Hematopoietic multipotent progenitor cell treated with erythropoietin and hydrocortisone succinate and interleukin-3 and kit ligand, for 8 days (in vitro differentiated cells): ENCODE results near the gene MAS1L.

Experiments
- DNase-seq: peaks from one replicate; pipeline ENCODE4 v3.0.0-alpha.2; 2015

The MAS1L gene, protein sequence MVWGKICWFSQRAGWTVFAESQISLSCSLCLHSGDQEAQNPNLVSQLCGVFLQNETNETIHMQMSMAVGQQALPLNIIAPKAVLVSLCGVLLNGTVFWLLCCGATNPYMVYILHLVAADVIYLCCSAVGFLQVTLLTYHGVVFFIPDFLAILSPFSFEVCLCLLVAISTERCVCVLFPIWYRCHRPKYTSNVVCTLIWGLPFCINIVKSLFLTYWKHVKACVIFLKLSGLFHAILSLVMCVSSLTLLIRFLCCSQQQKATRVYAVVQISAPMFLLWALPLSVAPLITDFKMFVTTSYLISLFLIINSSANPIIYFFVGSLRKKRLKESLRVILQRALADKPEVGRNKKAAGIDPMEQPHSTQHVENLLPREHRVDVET

DNA sequence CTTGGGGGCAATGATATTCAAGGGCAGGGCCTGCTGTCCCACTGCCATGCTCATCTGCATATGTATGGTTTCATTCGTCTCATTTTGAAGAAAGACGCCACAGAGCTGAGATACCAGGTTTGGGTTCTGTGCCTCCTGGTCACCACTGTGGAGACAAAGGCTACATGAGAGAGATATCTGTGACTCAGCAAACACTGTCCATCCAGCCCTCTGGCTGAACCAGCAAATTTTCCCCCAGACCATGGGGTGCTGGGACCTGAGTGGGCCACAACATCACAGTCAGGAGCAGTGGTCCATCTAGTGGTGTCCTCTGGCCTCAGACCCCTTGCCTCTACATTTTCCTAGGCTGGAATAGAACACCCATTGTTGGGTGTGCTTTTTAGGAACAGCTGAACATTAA lies at the start of gene MAS1L:
MAS1L (minus strand) TSS at position 297 of the 400 bp plus-strand sequence; CDS start at position 243, 54 bp downstream.
- no peak for DNase-seq

DNA sequence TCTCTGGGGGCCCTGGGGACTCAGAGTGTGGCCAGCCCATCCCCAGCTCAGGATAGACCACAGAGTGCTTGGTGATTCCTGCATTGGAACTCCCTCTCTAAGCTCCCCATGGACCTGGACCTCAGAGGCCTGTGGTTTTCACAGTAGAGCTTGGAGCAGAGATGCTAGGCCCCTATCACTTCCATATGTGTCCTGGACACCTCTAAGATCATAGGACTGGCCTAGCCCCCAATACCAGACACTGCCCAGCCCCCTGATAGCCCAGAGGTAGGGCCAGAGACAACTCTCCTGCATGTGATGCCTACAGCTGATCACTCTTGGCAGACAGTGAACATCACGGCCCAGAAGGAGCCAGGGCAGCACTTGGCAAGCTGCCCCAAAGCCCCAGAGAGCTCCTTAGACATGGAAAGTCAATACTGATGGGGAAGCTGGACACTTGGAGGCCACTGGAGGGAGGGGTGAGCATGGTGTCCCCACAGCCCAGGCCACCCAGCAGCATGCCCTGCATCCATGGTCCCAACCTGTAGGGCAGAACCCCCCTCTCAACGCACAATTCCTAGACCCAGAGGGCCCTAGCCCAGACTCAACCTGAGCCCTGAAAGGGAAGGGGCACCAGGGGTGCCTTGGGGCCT lies 44.7 kb upstream of the MAS1L start:
- DNase-seq, result no peak

DNA sequence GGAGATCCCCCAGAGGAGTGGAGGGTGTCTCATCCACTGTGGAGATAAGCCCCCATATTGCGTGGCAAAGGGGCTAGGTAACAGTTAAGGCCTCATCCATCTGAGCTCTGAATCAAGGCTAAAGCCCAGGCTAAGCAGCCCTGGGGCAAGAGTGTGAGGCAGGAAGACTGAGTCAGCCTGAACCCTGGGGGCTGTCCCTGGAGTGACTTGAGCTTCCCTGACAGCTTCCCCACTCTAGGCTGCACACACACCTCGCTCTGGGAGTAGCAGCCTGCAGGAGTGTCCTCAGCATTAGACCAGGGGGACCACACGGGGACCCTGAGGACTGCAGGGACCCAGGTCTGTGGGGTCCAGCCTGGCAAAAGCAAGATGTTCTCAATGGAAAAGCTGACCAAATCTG lies 43.9 kb upstream of the MAS1L start:
- DNase-seq, result no peak

DNA sequence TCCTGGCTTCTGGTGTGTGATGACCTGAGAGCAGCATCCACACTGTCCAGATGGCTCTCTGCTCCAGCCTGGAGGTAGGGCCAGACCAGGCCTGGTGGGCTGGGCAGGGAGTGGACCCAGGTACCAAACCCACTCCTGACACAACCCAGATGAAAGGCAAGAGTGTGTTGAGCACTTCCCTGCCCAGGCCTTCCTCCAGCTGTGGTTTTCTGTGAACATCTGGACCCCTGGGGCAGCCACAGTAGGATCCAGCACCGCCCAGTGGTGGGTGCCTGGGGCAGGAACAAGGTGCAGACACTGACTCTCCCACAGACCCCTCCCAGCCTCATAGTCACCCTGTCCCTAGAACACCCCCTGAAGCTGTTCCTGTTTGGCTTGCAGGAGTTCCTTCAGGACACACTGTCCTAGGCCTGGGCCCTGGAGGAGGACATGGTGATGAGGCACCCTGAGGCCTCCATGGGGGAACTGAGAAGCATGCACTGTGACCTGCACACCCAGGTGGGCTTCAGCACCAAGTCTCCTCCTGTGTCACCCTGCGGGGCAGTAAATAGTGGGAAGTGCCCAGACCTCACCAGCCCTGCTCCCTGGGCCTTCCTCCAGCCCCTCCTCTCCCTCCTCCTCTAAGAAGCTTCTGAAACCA lies 43.0 kb upstream of the MAS1L start:
- no peak for DNase-seq

DNA sequence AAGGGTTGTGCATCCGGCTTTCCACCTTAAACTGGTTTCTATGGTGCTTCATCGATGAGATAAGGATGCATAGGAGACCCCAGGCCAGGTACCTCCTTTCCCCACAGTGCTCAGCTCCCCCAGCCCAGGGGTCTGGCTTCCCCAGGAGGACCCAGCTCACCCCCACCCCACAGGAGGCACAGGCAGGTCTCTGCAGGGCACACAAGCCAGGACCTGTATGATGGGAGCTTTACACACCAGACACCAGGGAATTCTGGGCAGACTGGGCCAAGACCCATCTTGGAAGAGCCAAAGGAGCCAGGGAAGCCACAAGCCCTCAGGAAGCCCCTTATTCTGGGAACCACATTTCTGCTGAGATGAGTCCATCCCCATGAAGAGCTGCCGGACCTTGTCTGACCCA lies 42.2 kb upstream of the MAS1L start:
- no peak for DNase-seq

DNA sequence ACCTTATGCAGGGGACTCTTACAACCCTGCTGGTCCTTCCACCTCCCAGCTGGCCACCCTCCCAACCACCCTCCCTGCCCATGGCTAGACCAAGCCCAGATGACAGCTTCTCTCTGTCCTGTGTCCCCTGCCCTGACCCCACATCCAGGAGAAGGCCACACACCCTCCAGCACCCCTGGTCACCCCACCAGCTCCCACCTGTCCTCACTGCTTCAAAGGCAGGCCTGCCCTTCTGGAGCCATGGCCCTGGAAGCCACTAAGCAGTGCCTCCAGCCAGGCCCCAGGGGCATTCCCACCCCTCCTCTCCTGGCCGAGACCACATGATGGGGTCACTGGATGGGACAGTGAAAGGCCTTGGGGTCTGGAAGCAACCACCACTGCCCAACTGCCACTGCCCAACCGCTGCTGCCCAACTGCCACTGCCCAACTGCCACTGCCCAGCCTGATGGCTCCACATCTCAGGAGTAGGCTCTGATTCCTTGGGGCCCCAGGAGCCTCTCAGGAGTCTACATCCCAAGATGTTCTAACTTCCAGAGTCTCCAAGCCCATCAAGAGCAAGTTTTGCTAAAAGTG lies 41.3 kb upstream of the MAS1L start:
- no peak for DNase-seq

DNA sequence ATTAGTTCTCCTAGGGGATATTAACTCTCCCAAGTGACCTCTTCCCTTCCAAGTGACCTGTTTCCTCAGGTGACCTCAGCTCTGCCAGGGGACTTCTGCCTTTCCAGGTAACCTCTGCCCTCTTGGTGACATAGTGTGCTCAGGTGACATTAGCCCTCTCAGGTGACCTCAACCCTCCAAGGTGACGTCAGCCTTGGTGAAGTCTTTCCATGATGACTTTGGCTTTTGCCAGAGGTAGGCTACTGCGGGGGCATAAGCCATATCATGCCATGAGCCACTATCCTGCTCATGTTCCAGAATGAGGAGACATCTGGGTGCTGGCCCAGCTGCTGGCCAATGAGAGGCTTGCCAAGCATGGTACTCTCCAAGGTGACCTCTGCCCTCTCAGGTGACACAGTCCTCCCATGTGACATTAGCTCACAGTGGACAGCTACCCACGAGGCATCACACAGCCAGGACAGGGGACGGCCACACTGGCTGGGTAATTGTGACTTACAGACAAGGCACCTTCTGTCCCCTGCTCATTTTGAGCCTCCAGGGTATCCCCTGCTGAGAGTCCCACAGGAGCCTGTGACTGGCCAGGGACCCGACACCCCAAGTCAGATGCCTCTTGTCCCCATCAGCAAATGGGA lies 40.7 kb upstream of the MAS1L start:
- no peak for DNase-seq

DNA sequence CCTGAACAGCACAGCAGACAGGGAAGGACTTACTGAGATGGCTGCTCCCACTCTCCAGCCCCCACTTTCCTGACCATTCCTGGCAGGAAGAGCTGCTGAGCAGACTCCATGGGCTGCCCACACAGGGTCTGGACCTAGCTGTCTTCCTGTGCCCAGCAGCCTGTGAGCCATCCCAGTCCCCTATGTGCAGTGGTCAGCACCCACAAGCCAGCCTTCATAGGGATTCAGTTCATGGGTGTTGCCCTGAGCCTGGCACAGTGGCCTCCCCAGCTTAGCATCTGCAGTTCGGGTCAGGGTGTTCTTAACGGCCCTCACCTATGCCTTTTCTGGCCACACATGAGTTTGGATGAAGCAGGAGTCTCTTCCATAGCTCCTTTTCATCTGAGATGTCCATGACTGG lies 39.8 kb upstream of the MAS1L start:
- no peak for DNase-seq

DNA sequence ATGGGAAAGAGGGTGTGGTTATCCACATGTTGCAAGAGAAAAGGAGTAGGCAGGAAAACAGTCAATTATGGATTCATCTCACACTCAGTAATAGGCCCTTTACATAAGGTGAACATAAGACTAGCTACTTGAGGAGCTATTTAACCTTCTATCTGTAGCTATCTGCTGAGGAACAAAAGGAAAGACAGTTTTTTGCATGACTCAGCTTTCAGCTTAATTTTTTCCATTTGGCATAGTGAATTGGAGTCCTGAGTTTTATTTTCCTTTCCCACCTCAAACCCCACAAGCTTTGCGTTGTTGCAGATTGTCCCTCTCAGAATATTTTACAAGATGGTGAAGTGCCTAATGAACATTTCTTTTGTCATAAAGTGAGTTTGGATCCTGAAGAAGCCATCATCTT lies 39.4 kb upstream of the MAS1L start:
- peak; percentile 7 for DNase-seq

DNA sequence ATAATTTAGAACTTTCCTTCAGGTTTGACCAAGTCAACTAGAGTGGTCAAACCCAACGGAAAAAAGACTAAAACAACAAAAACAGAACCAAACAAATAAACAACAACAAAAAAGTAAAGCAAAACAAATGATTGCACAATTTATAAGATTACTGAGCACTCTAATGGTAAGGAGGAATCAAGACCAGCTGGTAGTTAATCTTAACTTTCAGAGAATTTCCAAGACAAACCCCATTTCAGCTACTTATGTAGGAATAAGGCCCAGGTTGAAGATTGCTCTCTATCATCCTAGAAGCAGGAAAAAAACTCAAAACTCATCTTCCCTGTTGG lies 37.5 kb upstream of the MAS1L start:
- no peak for DNase-seq

DNA sequence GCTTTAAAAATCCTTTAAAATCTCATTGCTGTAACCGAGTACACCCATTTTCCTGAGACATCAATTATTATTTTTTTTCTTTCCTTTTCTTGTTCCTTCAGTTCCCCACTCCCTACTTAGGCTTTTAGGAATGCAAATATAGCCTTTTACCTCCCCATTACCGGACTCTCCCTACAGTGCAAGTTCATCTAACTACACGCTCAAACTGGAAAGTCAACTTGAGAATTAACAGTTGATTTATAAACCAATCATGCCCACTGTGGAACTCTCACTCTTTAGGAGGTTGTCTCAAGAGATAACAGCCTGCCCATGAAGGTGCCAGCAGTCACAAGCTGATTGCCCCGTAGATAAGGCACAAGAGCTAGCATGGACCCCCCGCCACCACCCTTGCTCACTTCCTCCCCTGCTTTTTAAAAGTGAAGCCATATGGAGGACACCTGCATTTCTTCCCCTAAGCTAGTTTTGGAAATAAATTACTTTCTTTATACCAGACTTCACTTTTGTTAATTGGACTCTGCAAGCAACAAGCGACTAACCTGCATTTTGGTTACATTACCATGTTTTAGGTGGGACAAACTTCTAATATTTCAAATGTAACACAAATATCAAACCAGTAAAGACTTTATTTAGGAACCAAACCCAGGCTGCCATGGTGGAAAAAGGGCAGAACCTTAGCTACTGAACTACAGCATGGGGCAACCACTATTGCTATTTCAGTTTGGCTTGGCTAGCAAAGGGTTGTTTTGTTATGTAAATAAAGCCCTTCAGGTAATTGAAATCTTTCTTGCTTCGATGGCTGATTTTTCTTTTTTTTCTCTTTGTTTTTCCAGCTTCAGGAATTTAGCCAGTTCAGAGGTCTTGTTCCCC lies 36.9 kb upstream of the MAS1L start:
- peak; percentile 18 for DNase-seq

DNA sequence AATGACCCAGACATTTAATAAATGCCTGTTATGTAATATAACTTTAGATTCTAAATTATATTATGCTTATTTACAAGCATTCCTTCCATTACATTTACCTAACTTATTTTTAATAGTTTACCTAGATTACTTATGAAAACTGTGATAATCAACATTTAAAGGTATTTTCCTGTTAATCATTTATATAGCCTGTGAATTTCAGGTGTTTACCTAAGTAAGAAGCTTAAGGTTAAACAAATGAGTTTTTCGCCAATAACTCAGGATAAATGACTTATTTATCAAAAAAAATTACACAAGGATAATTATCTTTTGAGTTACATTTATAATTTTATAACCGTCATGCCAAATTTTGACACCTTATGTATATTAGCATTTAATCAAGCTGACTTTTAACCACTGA lies 36.3 kb upstream of the MAS1L start:
- no peak for DNase-seq

DNA sequence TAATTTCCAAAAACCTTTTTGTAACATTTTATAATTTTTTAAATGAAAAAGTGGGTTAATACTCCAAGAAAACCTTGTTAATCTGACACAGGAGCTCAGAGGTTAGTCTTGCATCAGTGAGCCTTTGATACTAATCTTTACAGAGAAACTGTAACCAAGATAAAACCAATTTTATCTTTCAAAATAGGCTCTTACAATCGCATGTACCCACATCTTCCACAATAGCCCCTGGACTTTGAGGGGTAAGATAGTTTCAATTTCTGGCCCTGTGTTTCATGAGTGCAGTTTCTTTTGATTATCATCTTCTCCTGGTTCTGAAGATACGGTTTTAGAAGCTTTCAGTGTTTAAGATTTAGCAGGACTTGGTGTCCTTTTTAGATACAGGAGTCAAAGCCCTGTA lies 34.5 kb upstream of the MAS1L start:
- peak; percentile 22 for DNase-seq

DNA sequence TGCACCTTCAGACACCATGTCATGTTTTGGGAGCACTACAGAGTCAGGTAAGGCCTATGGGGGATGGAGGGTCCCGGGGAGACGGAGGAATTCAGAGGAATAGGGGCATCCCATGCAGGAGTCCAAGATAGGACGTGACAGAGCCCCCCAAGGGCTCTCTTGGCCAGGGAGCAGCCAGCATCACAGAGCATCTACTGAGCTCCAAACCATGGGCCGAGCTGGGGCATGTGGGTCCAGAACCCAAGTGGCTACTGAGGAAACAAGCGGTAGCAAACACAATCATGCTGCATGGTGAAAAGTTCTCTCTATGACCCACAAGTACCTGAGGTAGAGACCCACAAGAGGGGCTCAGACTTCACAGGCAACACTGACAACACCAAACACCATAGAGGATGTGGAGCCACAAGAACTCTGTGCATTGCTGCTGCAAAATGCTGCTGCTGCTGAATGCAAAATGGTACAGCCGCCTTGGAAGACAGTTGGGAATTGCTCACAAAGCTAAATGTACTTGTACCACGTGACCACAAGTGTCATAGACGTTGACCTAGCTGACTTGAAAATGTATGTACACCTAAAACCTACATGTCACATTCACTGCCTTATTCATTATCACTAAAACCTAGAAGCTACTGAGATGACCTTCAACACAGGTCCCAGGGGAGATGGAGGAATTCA lies 33.4 kb upstream of the MAS1L start:
- DNase-seq, result no peak

DNA sequence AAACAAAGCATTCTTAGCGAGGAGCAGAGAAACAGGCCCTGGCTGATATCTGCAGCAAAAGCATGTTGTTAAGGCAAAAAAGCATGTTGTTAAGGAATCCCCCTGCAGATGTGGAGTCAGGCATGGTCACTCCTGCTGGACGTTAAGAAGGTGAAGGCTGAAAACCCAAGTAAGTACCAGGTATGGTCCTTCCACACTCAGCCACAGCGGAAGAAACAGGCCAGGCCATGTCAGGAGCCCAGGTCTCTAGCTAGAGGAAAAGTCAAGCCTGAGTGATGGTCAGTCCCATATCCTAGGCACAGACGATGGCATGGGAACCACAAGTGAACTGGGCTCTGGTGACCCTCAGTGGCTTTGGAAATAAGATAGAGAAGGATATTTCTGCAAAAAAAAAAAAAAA lies 32.5 kb upstream of the MAS1L start:
- no peak for DNase-seq

DNA sequence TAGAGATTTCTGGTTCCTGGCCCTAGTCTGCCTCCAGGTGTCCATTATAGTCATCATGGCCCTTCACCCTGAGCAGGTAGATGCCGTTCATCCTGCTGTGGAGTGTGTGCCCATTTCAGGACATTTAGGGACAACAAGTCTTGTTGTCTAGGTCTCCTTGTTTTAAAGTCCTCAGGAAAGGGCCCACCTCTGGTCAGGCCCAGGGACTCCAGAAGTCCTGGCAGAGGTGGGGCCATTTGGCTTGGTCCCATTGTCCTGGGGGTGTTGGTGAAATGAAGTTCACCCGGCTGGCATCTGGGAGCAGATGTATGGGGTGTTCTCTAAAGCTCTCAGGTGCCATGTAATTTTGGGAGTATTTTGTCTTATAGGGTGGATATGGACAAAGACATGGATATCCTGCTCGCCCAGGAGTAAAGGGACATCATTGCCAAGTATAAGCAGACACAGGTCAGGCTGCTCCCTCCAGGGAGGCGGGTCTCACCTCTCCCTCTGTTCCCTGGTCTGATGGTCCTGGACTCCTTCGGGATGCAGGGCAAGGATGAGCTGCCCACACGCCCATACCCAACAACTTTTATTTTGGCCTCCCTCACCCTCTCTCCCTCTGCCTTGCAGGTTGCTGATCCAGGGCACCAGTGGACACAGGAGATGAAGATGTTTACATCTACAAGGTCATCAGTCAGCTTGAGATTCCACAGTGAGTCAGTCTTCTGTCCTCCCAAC lies 31.7 kb upstream of the MAS1L start:
- no peak for DNase-seq

DNA sequence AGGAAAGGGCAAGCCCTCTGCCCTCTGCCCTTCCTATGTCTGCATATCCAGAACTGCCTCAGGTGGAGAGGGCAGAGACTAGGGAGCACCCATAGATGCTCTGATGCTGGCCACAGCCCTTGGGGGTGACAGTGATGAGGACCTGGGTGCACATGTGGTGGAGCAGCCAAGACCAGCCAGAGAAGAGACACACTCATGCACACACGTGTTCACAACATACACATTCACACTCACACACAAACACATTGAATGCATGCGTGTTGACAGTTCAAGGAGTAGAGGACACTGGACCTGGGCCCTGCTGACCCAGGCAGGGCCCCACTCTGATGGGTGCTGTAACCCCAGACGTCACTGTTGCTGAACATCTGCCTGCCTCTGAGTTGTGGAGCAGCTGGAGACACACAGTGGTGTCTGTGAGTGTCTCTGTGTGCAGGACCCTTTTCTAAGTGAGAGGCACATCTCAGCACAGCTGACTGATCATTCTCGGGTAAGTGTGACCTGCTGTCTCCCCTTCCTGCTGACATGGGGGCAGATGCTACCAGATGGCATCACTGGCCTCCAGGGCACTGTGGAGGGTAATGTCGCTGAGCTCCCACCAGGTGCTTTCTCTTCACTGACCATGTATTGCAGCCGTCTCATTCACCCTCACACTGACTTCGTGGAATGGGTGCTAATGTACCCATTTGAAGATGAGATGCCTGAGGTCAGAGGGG lies 30.1 kb upstream of the MAS1L start:
- DNase-seq, result no peak

DNA sequence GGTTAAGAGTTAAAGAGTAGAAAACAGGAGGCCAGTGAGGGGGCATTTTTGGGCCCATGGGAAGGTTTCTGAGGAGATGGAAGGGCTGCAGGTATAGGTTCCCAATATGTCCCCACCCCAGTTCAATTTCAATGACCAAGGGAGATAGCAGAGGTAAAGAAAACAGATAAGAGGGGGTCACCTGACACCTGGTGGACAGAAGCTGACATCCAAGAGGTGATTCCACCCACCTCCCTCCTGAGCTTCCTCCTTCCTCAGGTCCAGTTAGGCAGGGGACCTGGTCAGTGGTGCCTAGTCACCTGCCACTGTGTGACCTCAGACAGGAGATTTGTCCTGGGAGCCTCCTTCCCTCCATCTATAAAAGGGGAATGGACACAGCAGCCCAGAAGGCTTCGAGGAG lies 29.5 kb upstream of the MAS1L start:
- DNase-seq, result no peak

DNA sequence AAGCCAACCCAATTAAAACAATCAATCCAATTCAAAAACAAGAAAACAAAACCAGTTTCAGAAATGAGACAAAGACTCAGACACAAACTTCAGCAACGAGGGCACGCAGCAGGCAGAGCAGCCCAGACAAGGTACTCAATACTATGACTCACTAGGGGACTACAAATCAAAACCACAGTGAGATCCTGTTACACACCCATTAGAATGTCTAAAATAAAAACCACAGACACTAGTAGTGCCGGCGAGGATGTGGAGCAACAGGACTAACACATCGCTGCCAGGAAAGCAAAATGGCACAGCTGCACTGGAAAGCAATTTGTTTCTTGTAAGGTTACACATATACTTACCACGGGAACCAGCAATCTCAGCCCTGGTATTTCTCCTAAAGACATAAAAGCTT lies 28.4 kb upstream of the MAS1L start:
- peak; percentile 29 for DNase-seq

DNA sequence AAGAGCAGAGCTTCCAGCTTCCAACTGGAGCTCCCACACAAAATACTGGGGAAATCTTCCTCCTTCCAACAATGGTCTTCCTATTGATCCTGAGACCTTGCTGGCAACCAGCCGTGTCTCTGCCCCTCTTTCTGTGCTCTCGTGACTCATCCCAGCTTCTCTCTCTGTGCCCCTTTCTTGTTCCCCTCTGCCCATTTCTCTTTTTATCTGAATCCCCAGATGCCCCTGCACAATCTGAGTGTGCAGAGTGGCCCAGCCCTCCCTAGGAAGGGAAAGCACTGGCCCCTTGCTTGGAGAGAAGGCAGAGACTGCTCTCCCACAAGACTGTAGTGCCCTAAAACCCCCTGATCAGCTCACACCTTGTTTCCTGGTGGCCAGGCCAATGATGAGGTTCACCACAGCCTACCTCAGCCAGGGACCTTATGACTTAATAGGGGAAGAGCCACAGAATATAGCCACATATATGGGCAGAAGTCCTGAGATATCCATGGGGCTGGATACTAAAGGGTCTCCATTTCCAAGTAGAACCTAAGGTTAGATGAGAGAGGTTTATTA lies 23.1 kb upstream of the MAS1L start:
- no peak for DNase-seq
